ENCODE results near the gene FBXO31.
"Not testable (repeated sequence)": the region's sequence is repeated elsewhere in the genome, so short reads cannot be mapped to it uniquely, and the experiment has no call there.

FBXO31 gene

GRCh38 chr16:87379312-87379752 is 4.2 kb downstream of the FBXO31 start:
- DNase-seq; H3K27ac ChIP-seq (ENCODE audit: insufficient read depth in 1 of 2, low read depth in 1 of 2, low read length in 2 of 2, poor library complexity in 1 of 2, severe bottlenecking in 2 of 2); H3K27me3 ChIP-seq (replicated peaks in 2 of 5; ENCODE audit: control insufficient read depth in 4 of 5, insufficient read depth in 5 of 5, low read length in 4 of 5); H3K36me3 ChIP-seq (ENCODE audit: control insufficient read depth in 4 of 4, insufficient read depth in 4 of 4, low read length in 3 of 4); H3K4me3 ChIP-seq (ENCODE audit: control insufficient read depth in 1 of 7, extremely low read depth in 1 of 7, insufficient read depth in 4 of 7, low read depth in 2 of 7, low read length in 6 of 7); POLR2A ChIA-PET; H3K9me3 ChIP-seq (ENCODE audit: control extremely low read depth in 1 of 5, control insufficient read depth in 4 of 5, insufficient read depth in 2 of 5, low read depth in 1 of 5, low read length in 4 of 5): not testable (repeated sequence)
- peaks cover 6 to 22% (median 16%) of the 10 kb centered on the region in 4 experiments for H3K4me1 ChIP-seq (ENCODE audit: control extremely low read depth in 1 of 4, control insufficient read depth in 4 of 4, insufficient read depth in 4 of 4, low read length in 3 of 4)
- CTCF ChIA-PET: interaction anchor here (1.1 kb wide), 1 partner anchor 18 kb away, joined by 3 read pairs; no protein-coding TSS in a partner anchor
- whole genome bisulfite sequencing (ENCODE audit: insufficient coverage): 100% methylated on average over 3 of the region's 3 CpGs

- Histone ChIP-seq H3K4me3 (ENCODE audit: control insufficient read depth in 1 of 7, extremely low read depth in 1 of 7, insufficient read depth in 4 of 7, low read depth in 2 of 7, low read length in 6 of 7) (no peak overlapping the region), H3K4me1 (ENCODE audit: control extremely low read depth in 1 of 4, control insufficient read depth in 4 of 4, insufficient read depth in 4 of 4, low read length in 3 of 4) (peaks cover 0 to 9% (median 2%) of the 10 kb centered on the region in 4 experiments), H3K27ac (ENCODE audit: insufficient read depth in 1 of 2, low read depth in 1 of 2, low read length in 2 of 2, poor library complexity in 1 of 2, severe bottlenecking in 2 of 2) (no peak overlapping the region), H3K36me3 (ENCODE audit: control insufficient read depth in 4 of 4, insufficient read depth in 4 of 4, low read length in 3 of 4) (no peaks in the 10 kb centered on the region), H3K9me3 (ENCODE audit: control extremely low read depth in 1 of 5, control insufficient read depth in 4 of 5, insufficient read depth in 2 of 5, low read depth in 1 of 5, low read length in 4 of 5) (no peaks in the 10 kb centered on the region), H3K27me3 (replicated peaks in 2 of 5; ENCODE audit: control insufficient read depth in 4 of 5, insufficient read depth in 5 of 5, low read length in 4 of 5) (no peaks in the 10 kb centered on the region)
- ChIA-PET POLR2A (no interaction called here), CTCF (interaction anchor here (1.2 kb wide), 1 partner anchor 13 kb away, joined by 3 read pairs; no protein-coding TSS in a partner anchor)
- no peak for DNase-seq
- WGBS (ENCODE audit: insufficient coverage): 98% methylated on average over 6 of the region's 6 CpGs
Measured at GRCh38 chr16:87376660-87377059, 6.9 kb downstream of the FBXO31 start.

- CTCF ChIA-PET: interaction anchor here (0.6 to 1.2 kb wide), 3 partner anchors 9 to 50 kb away, joined by 3 to 4 read pairs (median 4); no protein-coding TSS in a partner anchor
- Histone ChIP-seq H3K27ac (ENCODE audit: insufficient read depth in 1 of 2, low read depth in 1 of 2, low read length in 2 of 2, poor library complexity in 1 of 2, severe bottlenecking in 2 of 2) (no peak overlapping the region), H3K9me3 (ENCODE audit: control extremely low read depth in 1 of 5, control insufficient read depth in 4 of 5, insufficient read depth in 2 of 5, low read depth in 1 of 5, low read length in 4 of 5) (no peaks in the 10 kb centered on the region), H3K4me1 (ENCODE audit: control extremely low read depth in 1 of 4, control insufficient read depth in 4 of 4, insufficient read depth in 4 of 4, low read length in 3 of 4) (peaks cover 0 to 9% (median 0%) of the 10 kb centered on the region in 4 experiments), H3K27me3 (replicated peaks in 2 of 5; ENCODE audit: control insufficient read depth in 4 of 5, insufficient read depth in 5 of 5, low read length in 4 of 5) (peaks cover 0 to 2% (median 0%) of the 10 kb centered on the region in 5 experiments), H3K4me3 (ENCODE audit: control insufficient read depth in 1 of 7, extremely low read depth in 1 of 7, insufficient read depth in 4 of 7, low read depth in 2 of 7, low read length in 6 of 7) (no peak overlapping the region), H3K36me3 (ENCODE audit: control insufficient read depth in 4 of 4, insufficient read depth in 4 of 4, low read length in 3 of 4) (no peaks in the 10 kb centered on the region)
- DNase-seq: no peak
- POLR2A ChIA-PET: no interaction called here
- WGBS (ENCODE audit: insufficient coverage): 96% methylated on average over 7 of the region's 9 CpGs
Measured at GRCh38 chr16:87375426-87376135, 8.0 kb downstream of the FBXO31 start.

GRCh38 chr16:87374313-87374712 is 9.3 kb downstream of the FBXO31 start:
- H3K4me1 ChIP-seq (ENCODE audit: control extremely low read depth in 1 of 4, control insufficient read depth in 4 of 4, insufficient read depth in 4 of 4, low read length in 3 of 4): peaks cover 0 to 9% (median 0%) of the 10 kb centered on the region in 4 experiments
- no peak overlapping the region for H3K27ac ChIP-seq (ENCODE audit: insufficient read depth in 1 of 2, low read depth in 1 of 2, low read length in 2 of 2, poor library complexity in 1 of 2, severe bottlenecking in 2 of 2)
- H3K4me3 ChIP-seq (ENCODE audit: control insufficient read depth in 1 of 7, extremely low read depth in 1 of 7, insufficient read depth in 4 of 7, low read depth in 2 of 7, low read length in 6 of 7): no peak overlapping the region
- CTCF ChIA-PET: interaction anchor here (1.0 to 1.2 kb wide), 2 partner anchors 10 to 49 kb away, joined by 3 to 4 read pairs; no protein-coding TSS in a partner anchor
- DNase-seq: no peak
- H3K27me3 ChIP-seq (replicated peaks in 2 of 5; ENCODE audit: control insufficient read depth in 4 of 5, insufficient read depth in 5 of 5, low read length in 4 of 5): peaks cover 0 to 2% (median 0%) of the 10 kb centered on the region in 5 experiments
- no peaks in the 10 kb centered on the region for H3K36me3 ChIP-seq (ENCODE audit: control insufficient read depth in 4 of 4, insufficient read depth in 4 of 4, low read length in 3 of 4)
- POLR2A ChIA-PET: interaction anchor here (0.7 kb wide), 1 partner anchor 17 kb away, joined by 3 read pairs; no protein-coding TSS in a partner anchor
- H3K9me3 ChIP-seq (ENCODE audit: control extremely low read depth in 1 of 5, control insufficient read depth in 4 of 5, insufficient read depth in 2 of 5, low read depth in 1 of 5, low read length in 4 of 5): no peaks in the 10 kb centered on the region
- WGBS (ENCODE audit: insufficient coverage): 100% methylated on average over 5 of the region's 13 CpGs

GRCh38 chr16:87372305-87372704 is 11.3 kb downstream of the FBXO31 start:
- ChIA-PET CTCF (no interaction called here), POLR2A (no interaction called here)
- Histone ChIP-seq H3K4me3 (ENCODE audit: control insufficient read depth in 1 of 7, extremely low read depth in 1 of 7, insufficient read depth in 4 of 7, low read depth in 2 of 7, low read length in 6 of 7) (no peak overlapping the region), H3K4me1 (ENCODE audit: control extremely low read depth in 1 of 4, control insufficient read depth in 4 of 4, insufficient read depth in 4 of 4, low read length in 3 of 4) (peaks cover 4 to 19% (median 7%) of the 10 kb centered on the region in 4 experiments), H3K27ac (ENCODE audit: insufficient read depth in 1 of 2, low read depth in 1 of 2, low read length in 2 of 2, poor library complexity in 1 of 2, severe bottlenecking in 2 of 2) (no peak overlapping the region), H3K9me3 (ENCODE audit: control extremely low read depth in 1 of 5, control insufficient read depth in 4 of 5, insufficient read depth in 2 of 5, low read depth in 1 of 5, low read length in 4 of 5) (no peaks in the 10 kb centered on the region), H3K27me3 (replicated peaks in 2 of 5; ENCODE audit: control insufficient read depth in 4 of 5, insufficient read depth in 5 of 5, low read length in 4 of 5) (peaks cover 0 to 2% (median 0%) of the 10 kb centered on the region in 5 experiments), H3K36me3 (ENCODE audit: control insufficient read depth in 4 of 4, insufficient read depth in 4 of 4, low read length in 3 of 4) (no peaks in the 10 kb centered on the region)
- 96% methylated on average over 4 of the region's 4 CpGs for WGBS (ENCODE audit: insufficient coverage)
- DNase-seq: no peak

GRCh38 chr16:87371261-87371866 is 12.2 kb downstream of the FBXO31 start:
- Histone ChIP-seq H3K36me3 (ENCODE audit: control insufficient read depth in 4 of 4, insufficient read depth in 4 of 4, low read length in 3 of 4) (peaks cover 0 to 3% (median 1%) of the 10 kb centered on the region in 4 experiments), H3K4me1 (ENCODE audit: control extremely low read depth in 1 of 4, control insufficient read depth in 4 of 4, insufficient read depth in 4 of 4, low read length in 3 of 4) (peaks cover 4 to 19% (median 7%) of the 10 kb centered on the region in 4 experiments), H3K4me3 (ENCODE audit: control insufficient read depth in 1 of 7, extremely low read depth in 1 of 7, insufficient read depth in 4 of 7, low read depth in 2 of 7, low read length in 6 of 7) (no peak overlapping the region), H3K27me3 (replicated peaks in 2 of 5; ENCODE audit: control insufficient read depth in 4 of 5, insufficient read depth in 5 of 5, low read length in 4 of 5) (peaks cover 0 to 2% (median 0%) of the 10 kb centered on the region in 5 experiments), H3K9me3 (ENCODE audit: control extremely low read depth in 1 of 5, control insufficient read depth in 4 of 5, insufficient read depth in 2 of 5, low read depth in 1 of 5, low read length in 4 of 5) (no peaks in the 10 kb centered on the region), H3K27ac (ENCODE audit: insufficient read depth in 1 of 2, low read depth in 1 of 2, low read length in 2 of 2, poor library complexity in 1 of 2, severe bottlenecking in 2 of 2) (no peak overlapping the region)
- DNase-seq: no peak
- ChIA-PET POLR2A (no interaction called here), CTCF (interaction anchor here (2.1 kb wide), 1 partner anchor 22 kb away, joined by 6 read pairs; no protein-coding TSS in a partner anchor)
- 98% methylated on average over 19 of the region's 20 CpGs for WGBS (ENCODE audit: insufficient coverage)

Data from common myeloid progenitor, CD34-positive (primary cell).